ENCODE data around the gene NHP2.
"Not testable (repeated sequence)": the region's sequence is repeated elsewhere in the genome, so short reads cannot be mapped to it uniquely, and the experiment has no call there.

NHP2 gene

DNA sequence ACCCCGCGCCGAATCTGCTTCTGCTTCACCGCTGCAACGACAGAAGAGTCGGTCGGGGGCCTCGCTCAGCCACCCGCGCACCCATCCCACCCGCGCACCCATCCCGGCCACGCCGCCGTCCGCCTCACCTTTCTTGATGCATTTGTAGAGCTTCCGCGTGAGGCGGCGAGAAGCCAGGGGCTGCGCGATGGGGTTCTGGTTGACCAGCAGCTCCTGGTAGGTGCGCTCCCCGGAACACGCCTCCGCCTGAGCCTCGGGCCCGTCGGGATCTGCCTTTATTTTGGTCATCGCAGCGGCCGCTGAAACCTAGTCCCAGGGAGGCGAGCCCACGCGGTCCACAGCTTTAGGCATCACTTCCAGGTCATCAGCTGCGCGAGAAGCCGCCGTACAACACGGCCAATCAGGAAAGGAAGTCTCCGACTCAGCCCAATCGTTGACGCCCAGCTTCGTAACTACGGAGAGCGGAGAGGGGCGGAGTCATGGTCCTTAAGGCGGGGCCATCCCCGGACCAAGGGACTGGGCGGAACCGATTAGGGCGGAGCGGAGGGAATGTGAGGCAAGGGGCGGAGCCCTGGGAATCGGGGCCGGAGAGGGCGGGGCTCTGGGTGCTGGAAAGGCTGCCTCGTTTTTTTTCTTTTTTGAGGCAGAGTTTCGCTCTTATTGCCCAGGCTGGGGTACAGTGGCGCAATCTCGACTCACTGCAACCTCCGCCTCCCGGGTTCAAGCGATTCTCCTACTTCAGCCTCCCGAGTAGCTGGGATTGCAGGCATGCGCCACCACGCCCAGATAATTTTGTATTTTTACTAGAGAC lies at the start of gene NHP2:
Gene NHP2, minus strand, starts transcription at position 356 of the 811 bp plus-strand sequence. Its CDS starts 68 bp downstream, at position 288.
- DNase-seq: peak; percentile 86

GRCh38 chr5:178202541-178202940 lies 48.9 kb upstream of the NHP2 start:
- DNase-seq: no peak

GRCh38 chr5:178201927-178202235 lies 48.2 kb upstream of the NHP2 start:
- no peak for DNase-seq

- DNase-seq: no peak
These were observed 47.7 kb upstream of the NHP2 start for GRCh38 chr5:178201221-178201926.

- no peak for DNase-seq
These were observed 46.1 kb upstream of the NHP2 start for GRCh38 chr5:178199581-178200434.

GRCh38 chr5:178198706-178199105 lies 45.0 kb upstream of the NHP2 start:
- no peak for DNase-seq

GRCh38 chr5:178198151-178198550 lies 44.5 kb upstream of the NHP2 start:
- not testable (repeated sequence) for DNase-seq

DNA sequence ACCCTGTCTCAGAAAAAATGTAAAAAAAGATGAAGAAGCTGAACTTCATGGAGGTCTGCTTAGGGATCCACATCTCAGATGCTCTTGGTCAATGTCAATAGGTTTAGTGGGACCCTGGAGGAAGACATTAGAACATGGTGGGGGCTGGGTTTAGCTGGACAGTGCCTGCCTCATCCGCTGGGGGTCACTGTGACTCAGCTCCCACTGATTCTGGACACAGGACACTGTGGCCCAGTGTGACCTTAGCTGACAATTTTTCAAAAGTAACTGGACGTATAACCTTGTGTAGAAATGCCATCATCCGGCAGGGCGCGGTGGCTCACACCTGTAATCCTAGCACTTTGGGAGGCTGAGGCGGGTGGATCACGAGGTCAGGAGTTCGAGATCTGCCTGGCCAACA lies 43.3 kb upstream of the NHP2 start:
- no peak for DNase-seq

GRCh38 chr5:178196281-178196812 lies 42.7 kb upstream of the NHP2 start:
- DNase-seq: no peak

DNA sequence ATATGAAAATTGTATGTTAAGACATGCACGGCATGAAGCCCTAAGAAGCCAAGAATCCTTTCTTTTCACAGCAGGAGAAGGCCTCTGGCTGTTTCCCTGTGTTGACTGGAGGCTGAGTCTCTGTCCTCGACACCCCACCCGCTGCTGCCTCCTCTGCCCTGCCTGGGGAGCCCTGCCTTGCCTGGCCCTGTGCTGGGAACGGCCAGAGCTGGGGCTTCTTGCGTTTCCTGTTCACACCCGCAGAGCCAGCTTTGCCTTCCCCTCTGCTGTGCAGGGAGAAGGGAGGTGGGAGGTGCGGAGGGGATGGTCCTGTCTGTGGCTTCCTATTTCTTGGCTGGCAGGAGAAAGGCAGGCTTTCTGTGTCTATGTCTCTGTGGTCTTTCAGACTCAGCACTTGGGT lies 40.3 kb upstream of the NHP2 start:
- no peak for DNase-seq

DNA sequence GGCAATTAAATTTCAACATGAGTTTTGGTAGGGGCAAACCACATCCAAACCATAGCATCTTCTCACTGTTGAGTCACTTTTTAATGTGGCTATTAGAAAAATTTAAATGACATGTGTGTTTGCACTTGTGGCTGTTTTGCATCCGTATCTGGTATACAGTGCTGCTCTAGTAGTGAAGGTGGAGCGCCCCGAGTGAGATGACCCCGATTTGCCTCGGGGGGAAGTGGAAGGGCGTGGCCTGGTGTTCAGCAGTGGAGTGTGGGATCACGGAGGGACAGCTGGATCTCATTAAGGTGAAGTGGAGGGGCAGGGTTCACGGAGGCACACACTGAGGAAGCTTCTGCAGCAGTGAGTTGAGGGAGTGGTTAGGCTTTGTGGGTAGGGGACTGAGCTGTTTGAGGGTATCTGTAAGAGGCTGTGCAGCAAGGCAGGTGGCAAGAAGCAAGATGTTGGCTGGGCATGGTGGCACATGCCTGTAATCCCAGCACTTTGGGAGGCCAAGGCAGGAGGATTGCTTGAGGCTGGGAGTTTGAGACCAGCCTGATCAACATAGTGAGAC lies 39.6 kb upstream of the NHP2 start:
- no peak for DNase-seq

DNA sequence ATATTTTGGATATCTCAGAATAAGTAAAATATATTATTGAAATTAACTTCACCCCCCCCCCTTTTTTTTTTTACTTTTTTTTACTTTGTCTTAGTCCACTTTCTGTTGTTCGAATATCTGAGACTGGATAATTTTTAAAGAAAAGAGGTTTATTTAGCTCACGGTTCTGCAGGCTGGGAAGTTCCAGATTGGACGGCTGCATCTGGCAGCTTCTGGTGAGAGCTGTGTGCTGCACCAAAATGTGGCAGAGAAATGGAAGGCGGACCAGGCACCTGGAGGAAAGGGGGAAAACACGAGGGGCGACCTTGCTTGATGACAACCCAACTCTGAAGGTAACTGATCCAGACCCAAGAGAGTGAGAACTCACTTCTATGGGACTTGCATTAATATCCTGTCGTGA lies 39.1 kb upstream of the NHP2 start:
- DNase-seq: no peak

DNA sequence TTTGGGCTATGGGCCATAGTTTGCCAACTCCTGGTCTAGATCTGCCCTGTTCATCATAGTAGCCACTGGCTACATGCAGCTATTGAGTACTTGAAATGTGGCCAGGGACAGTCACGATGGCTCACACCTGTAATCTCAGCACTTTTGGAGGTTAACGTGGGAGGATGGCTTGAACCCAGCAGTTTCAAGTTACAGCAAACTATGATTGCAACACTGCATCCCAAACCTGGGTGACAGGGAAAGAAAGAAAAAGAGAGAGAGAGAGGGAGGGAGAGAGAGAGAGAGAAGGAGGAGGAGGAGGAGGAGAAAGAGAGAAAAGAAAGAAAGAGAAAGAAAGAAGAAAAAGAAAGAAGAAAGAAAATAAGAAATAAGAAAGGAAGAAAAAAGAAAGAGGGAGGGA lies 38.6 kb upstream of the NHP2 start:
- no peak for DNase-seq

GRCh38 chr5:178191661-178192060 lies 38.0 kb upstream of the NHP2 start:
- no peak for DNase-seq

- DNase-seq: no peak
These were observed 35.7 kb upstream of the NHP2 start for GRCh38 chr5:178189433-178189832.

- no peak for DNase-seq
These were observed 33.3 kb upstream of the NHP2 start, which contains the start of gene GMCL2 for GRCh38 chr5:178187014-178187413. GMCL2 (minus strand) TSS chr5:178187371; CDS start chr5:178187299, 72 bp downstream.

- no peak for DNase-seq
These were observed 32.7 kb upstream of the NHP2 start for GRCh38 chr5:178186427-178186826.

DNA sequence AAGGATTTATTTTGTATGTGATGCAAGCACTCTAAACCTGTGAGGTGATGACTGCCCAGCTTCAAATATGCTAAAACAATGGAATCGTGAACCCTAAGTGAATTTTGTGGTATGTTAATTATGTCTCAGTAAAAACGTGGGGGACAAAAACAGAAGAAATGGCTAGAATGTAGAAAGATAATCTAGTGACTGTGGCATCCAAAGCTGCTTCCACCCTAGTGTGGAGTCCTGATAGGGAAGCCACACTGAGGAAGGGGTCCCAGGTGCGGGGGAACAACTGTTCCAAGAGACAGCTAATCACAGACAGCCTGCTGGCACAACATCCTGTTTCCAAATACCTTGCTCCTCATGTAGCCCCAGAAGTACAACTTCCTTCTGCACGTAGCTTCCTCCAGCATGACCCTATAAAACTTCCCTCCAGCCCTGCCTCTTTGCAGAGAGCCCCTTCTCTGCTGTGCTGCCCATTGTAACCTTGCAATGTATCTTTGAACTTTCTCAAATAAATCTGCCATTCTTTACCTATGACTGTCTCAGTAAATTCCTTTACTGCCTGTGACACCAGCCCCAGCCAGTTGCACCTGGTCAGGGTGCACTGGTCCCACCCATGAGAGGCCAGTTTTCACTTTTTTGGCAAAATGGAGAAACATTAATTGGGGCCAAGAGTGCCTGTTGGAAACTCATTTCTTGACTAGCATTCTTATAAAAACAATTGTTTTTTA lies 28.6 kb upstream of the NHP2 start:
- DNase-seq: peak; percentile 63

- no peak for DNase-seq
These were observed 26.6 kb upstream of the NHP2 start for GRCh38 chr5:178180141-178180863.

- DNase-seq: no peak
These were observed 23.9 kb upstream of the NHP2 start for GRCh38 chr5:178177569-178177968.

GRCh38 chr5:178176791-178177190 lies 23.1 kb upstream of the NHP2 start:
- no peak for DNase-seq

Measured in SIG-M5 (cell line).